Testis (tissue), 3 donors: Measurements from ENCODE around the gene PSPC1. TPM values are rescaled to one million over a fixed set of nuclear protein-coding genes. Genes with fewer than 3 reads are reported as not detected.

Experiments used
- polyA plus RNA-seq: library from polyadenylated mRNA; stranded (reverse); fragments of 350-450 nt; fragmentation: Illumina TruSeq; extraction: RNeasy Lipid Tissue Mini Kit (QIAGEN cat#74804); gene quantifications from one replicate; pipeline ENCODE4 v1.2.3, GENCODE V29; 2014; ENCODE audit warnings: low read depth, low replicate concordance; ENCODE audit not compliant: insufficient read depth
- small RNA-seq, 2 donors: library from RNA; depleted of rRNA; stranded (forward); fragments of <200 nt; gene quantifications; one replicate each; pipeline ENCODE3, GENCODE V24; 2016
- total RNA-seq, 2 donors: library from RNA; depleted of rRNA; stranded (reverse); fragments of >200 nt; gene quantifications; one replicate each; pipeline ENCODE4 v1.2.3, GENCODE V29; 2016

Gene PSPC1
- total and polyA plus RNA-seq, 3 donors from 2014 or later: 92.0 to 145 (median 129) TPM

Small RNA genes within 50 kb of the gene (small RNA-seq; reads per million reads assigned to genes)
- gene RN7SL166P: 0.18 to 0.57 reads per million in 2 donors

Other genes with a start within 250 kb of the PSPC1 start
- gene TPTE2, start 221.4 kb downstream of the PSPC1 start, total RNA-seq: 1 to 10 TPM; 5.1 to 9.9 TPM
- gene TPTE2, start 221.4 kb downstream of the PSPC1 start, polyA plus RNA-seq: 8.0 TPM
- 10 to 100 TPM; 31.0 to 39.2 TPM for gene MPHOSPH8, start 149.3 kb downstream of the PSPC1 start, total RNA-seq
- gene MPHOSPH8, start 149.3 kb downstream of the PSPC1 start, polyA plus RNA-seq: 12.3 TPM
- 10 to 100 TPM; 29.5 to 37.1 TPM for gene ZMYM5, start 80.7 kb upstream of the PSPC1 start, total RNA-seq
- gene ZMYM5, start 80.7 kb upstream of the PSPC1 start, polyA plus RNA-seq: 29.4 TPM
- gene ZMYM2, start 175.8 kb upstream of the PSPC1 start, total RNA-seq: 100 to 1,000 TPM; 162 to 177 TPM
- 110 TPM for gene ZMYM2, start 175.8 kb upstream of the PSPC1 start, polyA plus RNA-seq